Measurements from ENCODE around the gene RPS6KB1.
A peak's percentile ranks its signal among the peaks of the same experiment; 100 is the strongest.
"Not testable (repeated sequence)": the region's sequence is repeated elsewhere in the genome, so short reads cannot be mapped to it uniquely, and the experiment has no call there.

Gene RPS6KB1

DNA sequence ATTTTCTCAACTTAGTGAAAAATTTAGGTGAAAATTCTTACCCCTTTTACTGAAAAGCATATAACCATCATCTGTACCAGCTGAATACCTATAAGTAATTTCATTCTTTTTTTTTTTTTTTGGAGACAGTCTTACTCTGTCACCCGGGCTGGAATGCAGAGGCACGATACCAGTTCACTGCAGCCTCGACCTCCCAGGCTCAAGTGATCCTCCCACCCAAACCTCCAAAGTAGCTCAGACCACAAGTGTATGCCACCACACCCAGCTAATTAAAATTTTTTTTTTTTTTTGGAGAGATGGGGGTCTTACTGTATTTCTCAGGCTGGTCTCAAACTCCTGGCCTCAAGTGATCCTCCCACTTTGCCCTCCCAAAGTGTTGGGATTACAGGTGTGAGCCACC lies 34.0 kb upstream of the RPS6KB1 start:
- TF ChIP-seq, protein P1, sequence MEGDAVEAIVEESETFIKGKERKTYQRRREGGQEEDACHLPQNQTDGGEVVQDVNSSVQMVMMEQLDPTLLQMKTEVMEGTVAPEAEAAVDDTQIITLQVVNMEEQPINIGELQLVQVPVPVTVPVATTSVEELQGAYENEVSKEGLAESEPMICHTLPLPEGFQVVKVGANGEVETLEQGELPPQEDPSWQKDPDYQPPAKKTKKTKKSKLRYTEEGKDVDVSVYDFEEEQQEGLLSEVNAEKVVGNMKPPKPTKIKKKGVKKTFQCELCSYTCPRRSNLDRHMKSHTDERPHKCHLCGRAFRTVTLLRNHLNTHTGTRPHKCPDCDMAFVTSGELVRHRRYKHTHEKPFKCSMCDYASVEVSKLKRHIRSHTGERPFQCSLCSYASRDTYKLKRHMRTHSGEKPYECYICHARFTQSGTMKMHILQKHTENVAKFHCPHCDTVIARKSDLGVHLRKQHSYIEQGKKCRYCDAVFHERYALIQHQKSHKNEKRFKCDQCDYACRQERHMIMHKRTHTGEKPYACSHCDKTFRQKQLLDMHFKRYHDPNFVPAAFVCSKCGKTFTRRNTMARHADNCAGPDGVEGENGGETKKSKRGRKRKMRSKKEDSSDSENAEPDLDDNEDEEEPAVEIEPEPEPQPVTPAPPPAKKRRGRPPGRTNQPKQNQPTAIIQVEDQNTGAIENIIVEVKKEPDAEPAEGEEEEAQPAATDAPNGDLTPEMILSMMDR (IDR thresholded peaks at IDR 0.05; ENCODE audit: low read depth, low read length, missing control alignments): no peak
- no peak for DNase-seq (ENCODE audit: extremely low read depth, low read depth)
- no peak overlapping the region for H3K4me3 ChIP-seq (replicated peaks; ENCODE audit: low read depth, low read length)

DNA sequence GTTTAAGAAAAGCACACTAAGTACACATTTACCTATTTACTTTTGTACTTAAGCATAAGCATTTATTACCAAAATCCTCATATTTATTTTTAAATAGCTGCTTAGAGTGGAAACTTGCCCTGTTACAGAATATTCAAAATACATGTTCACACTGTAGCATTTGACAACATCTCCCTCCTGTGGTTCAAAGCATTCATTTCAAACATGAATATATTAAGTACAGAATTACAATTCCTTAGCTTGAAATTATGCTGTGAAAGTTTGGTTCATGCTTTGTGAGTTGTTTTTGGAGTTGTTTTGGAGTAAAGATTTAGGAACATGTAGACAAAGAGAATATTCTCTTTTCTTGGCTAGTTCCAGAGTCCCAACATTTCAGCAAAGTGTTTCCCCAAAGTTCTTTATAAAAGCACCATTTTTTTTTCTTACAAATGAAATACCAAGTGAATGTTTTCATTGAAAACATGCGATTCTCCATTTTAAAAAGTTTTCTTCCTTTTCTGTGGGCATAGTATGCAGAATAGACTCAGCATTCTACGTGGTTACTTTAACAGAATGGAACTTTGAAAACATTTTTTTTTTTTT lies 33.4 kb upstream of the RPS6KB1 start:
- TF ChIP-seq, protein P1 (IDR thresholded peaks at IDR 0.05; ENCODE audit: low read depth, low read length, missing control alignments): peak; percentile 27
- no peak for DNase-seq (ENCODE audit: extremely low read depth, low read depth)
- no peak overlapping the region for H3K4me3 ChIP-seq (replicated peaks; ENCODE audit: low read depth, low read length)

DNA sequence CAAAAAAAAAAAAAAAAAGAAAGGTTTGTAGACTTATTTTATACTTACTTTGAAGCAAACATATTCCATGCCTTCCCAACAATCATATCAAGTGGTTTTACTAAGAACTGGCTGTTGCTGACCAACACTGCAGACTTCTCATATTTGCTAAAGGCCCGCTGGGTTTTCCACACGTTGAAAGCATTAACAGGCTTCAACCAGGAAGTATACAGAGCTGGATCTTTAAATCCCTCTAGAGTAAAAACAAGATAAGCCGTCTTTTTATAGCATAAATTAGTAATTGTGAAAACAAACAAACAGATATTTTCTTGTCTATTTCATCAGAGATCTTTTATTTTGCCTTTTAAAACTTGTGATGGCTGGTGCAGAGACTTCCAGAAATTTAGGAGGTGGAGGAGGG lies 29.3 kb upstream of the RPS6KB1 start:
- TF ChIP-seq, protein P1 (IDR thresholded peaks at IDR 0.05; ENCODE audit: low read depth, low read length, missing control alignments): no peak
- no peak for DNase-seq (ENCODE audit: extremely low read depth, low read depth)
- H3K4me3 ChIP-seq (replicated peaks; ENCODE audit: low read depth, low read length): no peak overlapping the region

DNA sequence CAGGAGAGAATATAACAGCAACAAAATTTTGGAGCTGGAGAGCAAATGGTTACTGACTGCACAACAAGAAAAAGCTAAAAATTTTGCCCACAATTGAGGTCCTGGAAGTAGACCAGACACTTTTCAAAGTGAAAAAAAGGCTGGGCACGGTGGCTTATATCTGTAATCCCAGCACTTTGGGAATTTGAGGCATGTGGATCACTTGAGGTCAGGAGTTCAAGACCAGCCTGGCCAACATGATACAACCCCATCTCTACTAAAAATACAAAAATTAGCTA lies 23.0 kb upstream of the RPS6KB1 start:
- TF ChIP-seq, protein P1 (IDR thresholded peaks at IDR 0.05; ENCODE audit: low read depth, low read length, missing control alignments): no peak
- no peak for DNase-seq (ENCODE audit: extremely low read depth, low read depth)
- no peak overlapping the region for H3K4me3 ChIP-seq (replicated peaks; ENCODE audit: low read depth, low read length)

DNA sequence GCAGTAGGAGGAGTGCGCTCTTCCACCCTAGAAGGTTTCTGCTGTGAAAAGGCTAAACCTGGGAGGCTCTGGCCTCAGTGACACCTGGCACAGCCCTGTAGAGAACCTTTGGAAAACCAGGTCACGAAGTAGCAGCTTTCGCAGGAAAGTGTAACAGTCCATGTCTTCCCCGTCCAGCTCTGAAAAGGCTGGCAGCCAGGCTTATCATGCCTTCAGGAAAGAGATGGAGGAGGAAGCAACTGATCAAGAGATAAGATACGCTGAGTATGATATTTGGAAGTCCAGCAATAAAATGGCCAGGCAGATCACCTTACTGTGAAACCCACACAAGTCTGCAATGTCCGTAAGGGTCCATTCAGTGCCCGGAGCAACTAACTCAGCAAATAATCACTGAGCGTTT lies 22.4 kb upstream of the RPS6KB1 start:
- H3K4me3 ChIP-seq (replicated peaks; ENCODE audit: low read depth, low read length): no peak overlapping the region
- no peak for DNase-seq (ENCODE audit: extremely low read depth, low read depth)
- TF ChIP-seq, protein P1 (IDR thresholded peaks at IDR 0.05; ENCODE audit: low read depth, low read length, missing control alignments): no peak

DNA sequence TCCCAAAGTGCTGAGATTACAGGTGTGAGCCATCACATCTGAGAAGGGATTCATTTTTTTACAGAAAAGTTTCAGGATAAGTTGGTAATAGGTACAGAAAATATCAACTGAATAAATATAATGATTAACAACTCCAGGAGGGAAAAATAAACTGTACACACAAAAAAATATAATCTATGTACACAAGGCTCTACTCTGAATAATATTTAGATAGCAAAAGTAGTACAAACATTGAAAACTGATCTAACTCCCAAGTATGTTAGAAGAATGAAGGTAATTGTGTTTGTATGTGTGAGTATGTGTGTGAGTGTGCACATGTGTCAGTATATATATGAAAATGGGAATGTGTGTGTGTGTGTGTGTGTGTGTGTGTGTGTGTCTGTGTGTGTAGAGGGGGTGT lies 20.6 kb upstream of the RPS6KB1 start:
- DNase-seq (ENCODE audit: extremely low read depth, low read depth): no peak
- TF ChIP-seq, protein P1 (IDR thresholded peaks at IDR 0.05; ENCODE audit: low read depth, low read length, missing control alignments): no peak
- no peak overlapping the region for H3K4me3 ChIP-seq (replicated peaks; ENCODE audit: low read depth, low read length)

DNA sequence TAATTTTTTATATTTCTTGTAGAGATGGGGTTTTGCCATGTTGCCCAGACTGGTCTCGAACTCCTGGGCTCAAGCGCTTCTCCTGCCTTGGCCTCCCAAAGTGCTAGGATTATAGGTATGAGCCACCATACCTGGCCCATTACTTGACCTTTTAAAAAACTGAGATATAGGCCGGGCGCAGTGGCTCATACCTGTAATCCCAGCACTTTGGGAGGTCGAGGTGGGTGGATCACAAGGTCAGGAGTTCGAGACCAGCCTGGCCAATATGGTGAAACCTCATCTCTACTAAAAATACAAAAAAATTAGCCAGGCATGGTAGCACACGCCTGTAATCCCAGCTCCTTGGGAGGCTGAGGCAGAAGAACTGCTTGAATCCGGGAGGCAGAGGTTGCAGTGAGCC lies 19.5 kb upstream of the RPS6KB1 start:
- DNase-seq (ENCODE audit: extremely low read depth, low read depth); H3K4me3 ChIP-seq (replicated peaks; ENCODE audit: low read depth, low read length): not testable (repeated sequence)
